Bronchial epithelial cell (primary cell): ENCODE measurements around the gene LRP5. TPM values are rescaled to one million over a fixed set of nuclear protein-coding genes. Genes with fewer than 3 reads are reported as not detected.

Experiments used
- DNase-seq: peaks from one replicate; pipeline ENCODE4 v3.0.0-alpha.2; 2010; ENCODE audit warnings: low read depth
- FAIRE-seq: peaks from 2 replicates; lab custom pipeline; 2011; peaks lifted over from hg19 to GRCh38; lab: Jason Lieb, UNC
- H3K27me3 ChIP-seq: 2 replicates; pipeline ENCODE4 v1.5.1; 2011; ENCODE audit warnings: low read length; ENCODE audit not compliant: control insufficient read depth, insufficient read depth
- H3K36me3 ChIP-seq: 2 replicates; pipeline ENCODE4 v1.5.1; 2011; ENCODE audit warnings: low read length; ENCODE audit not compliant: control insufficient read depth, insufficient read depth
- H3K4me3 ChIP-seq: 2 replicates; pipeline ENCODE4 v1.5.1; 2011; ENCODE audit warnings: mild to moderate bottlenecking, low read depth, low read length, control low read depth
- CTCF ChIP-seq: IDR thresholded peaks from 2 replicates; pipeline ENCODE4 v1.5.1; 2011; ENCODE audit warnings: mild to moderate bottlenecking, moderate library complexity, low read length, control low read depth, inconsistent platforms; ENCODE audit not compliant: insufficient read depth, severe bottlenecking
- total RNA-seq: library from RNA; depleted of rRNA; stranded (reverse); fragments of >200 nt; gene quantifications from 2 replicates; pipeline ENCODE4 v1.2.1, GENCODE V29; 2014

The LRP5 gene
- total RNA-seq, 1 donor from 2014 or later, result 21.6 TPM

- no peaks in the 10 kb centered on the region for H3K36me3 ChIP-seq
- FAIRE-seq (no peak), DNase-seq (peak; percentile 68)
- H3K4me3 ChIP-seq, result peak overlapping the region; percentile 55
- no peaks in the 10 kb centered on the region for H3K27me3 ChIP-seq
- no peak for TF ChIP-seq CTCF
Observed at GRCh38 chr11:68314203-68315170, 2.1 kb downstream of the LRP5 start.

GRCh38 chr11:68315171-68315920 lies 3.0 kb downstream of the LRP5 start:
- no peak for FAIRE-seq
- TF ChIP-seq CTCF, result no peak
- no peaks in the 10 kb centered on the region for H3K36me3 ChIP-seq
- H3K27me3 ChIP-seq, result no peaks in the 10 kb centered on the region
- no peak overlapping the region for H3K4me3 ChIP-seq
- DNase-seq, result no peak

DNA sequence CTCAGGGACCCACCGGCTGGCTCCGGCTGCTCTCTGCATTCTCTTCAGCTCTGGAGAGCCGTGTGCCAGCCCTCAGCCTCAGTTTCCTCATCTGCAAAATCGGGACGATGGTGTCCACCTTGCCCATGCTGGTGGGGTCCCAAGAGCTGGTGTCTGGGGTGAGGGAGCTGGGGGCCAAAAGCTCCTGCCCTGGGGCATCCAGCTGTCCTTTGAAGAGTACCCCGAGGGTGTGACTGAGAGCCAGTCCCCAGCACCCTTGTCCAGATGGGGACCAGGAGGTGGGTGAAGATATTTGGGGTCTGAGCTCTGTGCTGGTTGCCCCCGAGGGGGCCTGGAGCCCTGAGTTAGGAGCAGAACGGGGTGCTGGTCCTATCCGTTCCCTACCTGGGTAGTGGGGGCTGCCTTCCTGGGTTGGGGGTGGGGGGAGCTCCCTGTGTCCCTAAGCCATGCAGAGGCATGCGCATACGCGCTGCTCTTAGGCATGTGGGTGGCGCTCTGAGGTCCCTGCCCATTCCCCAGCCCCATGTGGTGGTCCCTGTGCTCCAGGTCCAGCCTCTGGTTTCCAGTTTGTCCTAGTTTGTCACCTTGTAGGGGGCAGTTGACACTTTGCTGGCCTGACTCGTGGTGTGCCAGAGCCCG lies 4.9 kb downstream of the LRP5 start:
- DNase-seq (no peak), FAIRE-seq (no peak)
- Histone ChIP-seq H3K27me3 (no peaks in the 10 kb centered on the region), H3K4me3 (no peak overlapping the region), H3K36me3 (no peaks in the 10 kb centered on the region)
- TF ChIP-seq CTCF, result no peak

GRCh38 chr11:68321293-68322051 lies 9.1 kb downstream of the LRP5 start:
- no peaks in the 10 kb centered on the region for H3K27me3 ChIP-seq
- no peaks in the 10 kb centered on the region for H3K36me3 ChIP-seq
- H3K4me3 ChIP-seq, result no peak overlapping the region
- DNase-seq, result peak; percentile 26
- FAIRE-seq, result no peak
- no peak for TF ChIP-seq CTCF

DNA sequence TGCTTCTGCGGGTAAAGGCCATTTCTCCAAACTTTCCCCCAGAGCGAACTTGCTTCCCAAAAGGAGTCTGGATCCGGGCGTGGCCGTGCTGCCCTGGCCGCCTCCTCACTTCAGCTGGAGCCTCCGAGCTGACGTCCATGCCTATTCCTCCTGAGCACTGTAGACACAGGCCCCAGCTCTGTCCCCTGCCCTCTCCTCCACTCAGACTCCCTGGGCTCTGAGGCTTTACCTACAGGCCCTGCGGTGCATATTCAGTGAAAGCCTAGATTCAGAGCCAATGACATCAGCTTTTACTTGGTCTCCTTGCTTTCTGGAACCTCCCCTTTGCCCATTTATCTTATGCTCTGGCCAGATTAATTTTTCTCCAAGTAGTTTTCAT lies 9.7 kb downstream of the LRP5 start:
- TF ChIP-seq CTCF, result no peak
- Histone ChIP-seq H3K36me3 (no peaks in the 10 kb centered on the region), H3K27me3 (no peaks in the 10 kb centered on the region), H3K4me3 (no peak overlapping the region)
- no peak for DNase-seq
- FAIRE-seq, result no peak
